ENCODE data around the gene VKORC1L1.

- no peak for TF ChIP-seq CTCF (conservative IDR thresholded peaks at IDR 0.05)
- no peak for TF ChIP-seq EZH2 (IDR thresholded peaks at IDR 0.05; ENCODE audit: low read depth)
Measured at GRCh38 chr7:65967361-65968155, 94.7 kb downstream of the VKORC1L1 start.
